DMS153 treated with DMSO at 0.1 percent for 48 hours (cell line): ENCODE results near the gene AGBL4.
A peak's percentile ranks its signal among the peaks of the same experiment; 100 is the strongest.

Source experiments
- DNase-seq: peaks from one replicate; lab custom pipeline; 2025; ENCODE audit not compliant: unreplicated experiment; lab: John Stamatoyannopoulos, UW

Gene AGBL4

DNA sequence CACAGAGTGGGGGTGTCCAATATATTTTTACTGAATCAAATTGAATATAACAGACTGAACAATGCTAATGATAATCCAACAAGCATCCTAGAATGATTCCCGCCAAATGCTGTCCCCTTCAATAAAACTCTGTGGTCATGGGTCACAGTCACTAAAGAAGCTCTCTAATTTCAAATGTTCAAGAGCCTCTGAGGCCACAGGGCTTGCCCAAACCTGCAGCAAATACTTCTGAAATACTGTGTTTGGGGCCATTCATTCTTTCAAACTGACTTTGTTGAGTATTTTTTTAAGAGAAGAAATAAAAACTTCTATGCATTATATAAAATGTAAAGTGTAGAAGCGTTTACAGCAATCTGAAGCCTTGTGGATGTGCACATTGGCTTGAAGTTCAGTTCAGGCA, 1239.5 kb downstream of the AGBL4 start:
- DNase-seq: no peak

GRCh38 chr1:48777219-48777895, 1246.4 kb downstream of the AGBL4 start:
- DNase-seq: no peak

DNA sequence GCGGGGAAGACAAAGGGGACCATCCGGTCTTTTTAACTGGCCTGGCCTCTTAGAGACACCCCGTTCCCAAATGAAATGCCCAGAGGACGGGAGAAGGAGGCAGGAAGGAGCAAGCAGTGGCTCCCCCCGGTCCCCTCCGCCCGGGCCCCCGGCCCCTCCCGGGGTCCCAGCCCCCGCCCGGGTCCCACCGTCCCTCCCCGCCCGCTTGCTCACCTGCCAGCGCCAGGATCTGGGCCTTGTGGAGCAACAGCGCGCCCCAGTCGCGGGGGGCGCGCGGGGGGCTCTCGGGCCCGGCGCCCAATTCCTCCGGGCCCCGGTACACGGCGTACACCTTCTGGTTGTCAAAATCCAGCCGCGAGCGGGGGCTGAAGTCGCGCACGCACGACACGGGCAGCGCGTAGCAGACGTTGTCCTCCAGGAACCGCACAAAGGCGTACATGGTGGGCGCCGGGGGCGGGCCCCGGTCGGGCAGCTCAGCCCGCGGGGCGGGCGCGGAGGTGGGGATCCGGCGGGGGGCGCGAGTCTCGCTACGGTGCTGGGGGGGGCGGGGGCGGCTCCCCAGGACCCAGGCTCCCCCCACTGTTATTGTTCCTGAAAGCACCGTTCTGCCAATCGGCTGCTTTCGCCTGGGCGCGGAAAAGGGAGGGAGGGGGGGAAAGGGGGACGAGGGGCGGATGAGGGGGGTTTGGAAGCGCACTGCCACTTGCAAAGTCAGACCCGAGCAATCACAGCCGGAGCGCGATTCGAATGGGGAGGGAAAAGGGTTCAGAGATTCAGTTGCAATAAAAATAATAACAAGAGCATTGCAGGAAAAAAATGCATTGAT, 1247.1 kb downstream of the AGBL4 start, which contains the start of gene BEND5:
Gene BEND5, minus strand, starts transcription at position 499 of the 826 bp plus-strand sequence. Its CDS starts 60 bp downstream, at position 439.
- peak; percentile 44 for DNase-seq

DNA sequence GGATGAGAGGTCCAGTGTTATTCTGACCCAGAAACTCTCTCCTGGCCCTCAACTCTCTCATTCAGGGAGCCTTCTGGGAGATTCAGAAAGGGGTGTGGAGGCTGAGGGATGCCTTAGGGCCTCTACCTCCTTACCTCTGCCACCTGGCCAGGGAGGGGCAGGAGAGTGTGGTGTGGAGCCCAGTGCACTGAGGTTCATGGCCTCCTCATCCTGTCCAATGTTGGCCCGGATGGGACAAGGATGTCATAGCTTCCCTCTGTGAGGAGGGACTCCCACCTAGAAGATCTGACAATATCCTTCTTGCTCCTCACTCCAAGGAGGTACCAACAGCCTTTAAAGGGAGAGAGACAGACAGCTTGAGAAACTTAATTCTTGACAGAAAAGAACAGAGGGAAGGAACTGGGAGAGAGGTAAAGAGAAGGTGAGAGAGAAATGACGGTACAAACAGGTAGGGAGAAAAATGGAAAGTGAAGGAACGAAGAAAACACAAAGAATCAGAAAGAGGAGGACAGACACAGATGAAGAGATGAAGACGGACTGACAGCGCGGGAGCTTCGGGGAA, 1247.8 kb downstream of the AGBL4 start:
- peak; percentile 17 for DNase-seq

- no peak for DNase-seq
These were observed 1250.6 kb downstream of the AGBL4 start for GRCh38 chr1:48773133-48773532.

- DNase-seq: no peak
These were observed 1251.5 kb downstream of the AGBL4 start for GRCh38 chr1:48772211-48772610.

GRCh38 chr1:48771561-48771960, 1252.2 kb downstream of the AGBL4 start:
- DNase-seq: no peak

DNA sequence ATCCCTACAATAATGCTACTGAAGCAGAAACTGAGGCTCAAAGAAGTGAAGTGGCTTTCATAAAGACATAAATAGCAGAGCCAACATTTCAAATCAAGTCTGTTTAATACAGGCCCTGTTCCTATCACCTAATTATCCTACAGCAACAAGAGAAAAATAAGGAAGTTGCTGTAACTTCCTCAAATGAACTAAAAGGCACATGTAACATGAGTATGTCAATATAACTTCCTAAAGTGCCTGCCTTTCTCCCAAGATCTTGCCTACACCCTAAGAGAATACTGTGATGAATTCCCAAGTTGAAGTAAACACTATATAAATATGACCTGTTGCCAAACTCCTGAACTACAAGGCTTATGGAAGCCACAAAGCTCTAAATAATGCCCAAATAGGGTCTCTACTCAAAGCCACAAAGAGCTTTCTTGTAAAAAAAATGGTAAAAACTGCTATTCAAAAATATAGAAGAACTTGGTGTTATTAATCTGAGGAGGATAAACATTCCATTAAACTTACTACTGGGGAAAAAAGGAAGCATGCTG, 1255.7 kb downstream of the AGBL4 start:
- DNase-seq: no peak

DNA sequence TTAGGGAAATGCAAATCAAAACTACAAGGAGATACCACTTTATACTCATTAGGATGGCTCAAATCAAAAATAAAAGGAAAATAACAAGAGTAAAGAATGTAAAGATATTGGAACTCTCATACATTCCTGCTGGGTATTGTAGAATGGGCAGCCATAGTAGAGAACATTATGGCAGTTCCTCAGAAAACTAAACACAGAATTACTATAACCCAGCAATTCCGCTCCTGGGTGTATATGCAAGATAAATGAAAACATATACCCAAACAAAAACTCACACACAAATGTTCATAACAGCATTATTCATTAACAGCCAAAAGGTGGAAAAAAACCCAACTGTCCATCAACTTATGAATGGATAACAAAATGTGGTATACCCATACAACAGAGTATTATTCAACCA, 1258.4 kb downstream of the AGBL4 start:
- no peak for DNase-seq

DNA sequence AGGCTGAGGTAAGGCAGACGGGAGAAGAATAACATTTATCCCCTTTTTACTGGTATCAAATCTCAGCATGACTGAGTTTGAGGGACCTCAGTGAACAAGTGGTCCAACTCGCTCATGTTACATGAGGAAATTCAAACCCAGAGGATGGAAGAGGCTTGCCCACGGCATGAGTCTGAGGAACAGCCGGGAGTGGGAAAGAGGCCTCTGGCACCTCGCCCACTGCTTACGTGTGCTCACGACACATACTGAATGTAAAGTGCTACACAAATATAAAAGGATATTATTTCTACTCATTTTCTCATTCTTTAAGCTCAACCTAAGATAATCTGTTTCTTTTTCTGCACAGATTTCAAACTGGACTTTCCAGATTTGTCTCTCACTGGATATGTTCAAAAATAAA, 1261.8 kb downstream of the AGBL4 start:
- no peak for DNase-seq

DNA sequence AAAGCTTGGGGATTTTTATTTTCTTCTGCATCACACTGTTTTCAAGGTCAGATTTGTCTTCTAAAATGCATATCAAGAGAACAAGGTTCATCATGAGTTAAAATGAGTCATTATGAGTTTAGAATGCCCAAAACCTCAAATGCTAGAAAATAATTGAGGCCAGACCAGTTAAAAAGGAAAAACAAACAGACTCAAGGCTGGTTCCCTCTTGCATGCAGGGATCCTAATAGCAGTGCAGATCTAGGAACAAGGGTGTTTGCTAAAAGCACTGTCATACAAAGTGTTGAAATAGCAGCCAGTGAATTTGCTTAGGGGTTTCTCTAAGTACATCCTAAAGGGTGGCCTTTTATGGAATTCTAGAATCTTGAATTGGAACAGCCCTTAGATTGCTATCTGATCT, 1262.3 kb downstream of the AGBL4 start:
- no peak for DNase-seq

DNA sequence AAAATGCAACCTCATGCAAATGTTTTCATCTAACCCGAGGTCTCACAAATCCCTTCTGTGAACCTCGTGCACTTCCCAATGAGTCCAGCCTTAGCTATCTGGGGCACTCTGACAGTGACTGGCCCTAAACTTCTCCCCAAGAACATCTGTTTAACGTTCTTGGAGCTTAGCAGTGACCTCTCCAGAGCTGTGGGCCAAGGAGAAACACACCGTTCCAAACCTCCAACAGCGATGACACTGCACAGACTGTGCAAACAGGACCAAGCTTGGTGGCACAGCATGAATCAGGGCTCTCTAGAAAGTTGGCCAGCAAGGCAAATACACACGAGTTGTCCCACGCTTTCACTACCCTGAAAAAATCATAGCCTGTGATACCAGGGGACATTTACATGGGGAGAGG, 1262.9 kb downstream of the AGBL4 start:
- no peak for DNase-seq

GRCh38 chr1:48758976-48759375, 1264.8 kb downstream of the AGBL4 start:
- DNase-seq: no peak

DNA sequence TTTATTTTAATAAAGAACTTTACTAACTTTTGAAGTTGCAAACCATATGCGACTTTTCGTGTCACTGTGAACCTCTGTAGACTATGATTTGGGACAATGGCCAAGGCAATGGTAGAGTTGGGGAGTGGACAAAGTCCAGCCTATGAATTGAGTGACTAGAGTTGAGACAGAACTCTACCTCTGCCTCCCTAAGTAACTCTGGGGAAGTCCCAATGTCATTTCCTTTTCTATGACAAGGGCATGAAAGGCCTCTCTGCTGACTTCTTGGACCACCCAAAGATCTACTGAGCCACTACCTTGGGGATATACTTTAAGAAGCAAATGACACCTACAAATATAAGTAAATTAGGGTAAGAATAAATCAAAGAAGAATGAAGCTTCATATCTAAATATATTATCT, 1266.4 kb downstream of the AGBL4 start:
- no peak for DNase-seq

- DNase-seq: no peak
These were observed 1267.0 kb downstream of the AGBL4 start for GRCh38 chr1:48756683-48757316.

GRCh38 chr1:48753293-48753692, 1270.5 kb downstream of the AGBL4 start:
- no peak for DNase-seq

GRCh38 chr1:48750109-48750508, 1273.6 kb downstream of the AGBL4 start:
- no peak for DNase-seq

GRCh38 chr1:48749068-48749467, 1274.7 kb downstream of the AGBL4 start:
- DNase-seq: no peak

DNA sequence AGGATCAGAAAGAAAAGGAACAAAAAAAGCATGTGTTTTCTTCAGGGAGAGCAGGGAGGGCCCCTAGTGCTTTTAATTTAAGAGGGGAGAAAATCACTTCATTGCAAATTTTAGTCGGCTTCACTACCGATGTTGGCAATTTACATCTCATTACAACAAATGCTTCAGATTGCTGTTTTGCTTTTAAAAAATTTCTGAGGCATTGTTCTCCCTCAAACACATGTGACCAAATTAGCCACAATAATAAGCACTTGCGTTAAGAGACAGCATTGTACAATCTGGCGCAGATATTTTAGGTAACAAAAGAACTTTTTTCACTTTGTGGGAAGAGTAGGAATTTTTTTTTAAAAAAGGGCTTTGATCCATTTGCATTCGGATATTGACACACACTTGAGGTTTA, 1276.8 kb downstream of the AGBL4 start:
- DNase-seq: no peak

DNA sequence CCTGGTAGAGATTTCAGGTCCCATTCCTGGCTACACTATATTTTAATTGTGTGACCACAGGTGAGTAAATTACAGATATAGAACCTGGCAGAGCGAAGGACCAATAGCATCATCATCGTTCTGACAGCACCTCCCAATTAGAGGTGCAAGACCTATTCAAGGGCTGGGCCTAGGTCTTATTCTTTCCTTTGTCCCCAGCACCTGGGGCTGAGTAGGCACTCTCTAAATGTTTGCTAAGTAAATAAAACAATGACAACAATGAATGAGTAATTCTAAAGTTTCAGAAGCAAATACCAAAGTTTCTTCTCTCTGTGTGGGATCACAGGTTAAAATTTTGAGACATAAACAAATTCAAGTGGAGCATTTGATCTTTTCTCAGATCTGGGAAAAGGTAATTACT, 1279.7 kb downstream of the AGBL4 start:
- DNase-seq: no peak

GRCh38 chr1:48743480-48743879, 1280.3 kb downstream of the AGBL4 start:
- no peak for DNase-seq
